ENCODE results near the gene ANKDD1A.

DNA sequence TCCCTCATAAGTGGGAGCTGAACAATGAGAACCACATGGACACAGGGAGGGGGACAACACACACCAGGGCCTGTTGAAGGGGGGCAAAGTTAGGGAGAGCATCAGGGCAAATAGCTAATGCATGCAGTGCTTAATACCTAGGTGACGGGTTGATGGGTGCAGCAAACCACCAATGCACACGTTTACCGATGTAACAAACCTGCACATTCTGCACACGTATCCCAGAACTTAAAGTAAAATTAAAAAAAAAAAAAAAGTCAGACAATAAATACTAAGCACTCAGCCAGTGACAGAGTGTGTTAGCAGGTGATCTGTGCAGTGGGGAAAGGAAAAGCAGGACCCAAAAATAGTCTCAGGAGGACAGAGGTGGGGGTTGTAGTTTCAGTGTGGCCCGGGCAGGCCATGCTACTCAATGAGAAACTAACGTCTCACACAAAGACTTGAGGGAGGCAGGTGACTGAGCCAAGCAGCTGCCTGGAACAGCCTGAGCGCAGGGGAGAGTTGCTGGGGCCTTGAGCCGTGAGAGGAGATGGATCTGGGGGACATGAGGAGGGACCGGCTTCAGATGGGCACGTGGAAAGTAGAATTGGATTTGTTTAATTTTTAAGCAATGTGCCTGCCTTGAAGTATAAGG lies 18.4 kb downstream of the ANKDD1A start:
- TF ChIP-seq TAF1 (IDR thresholded peaks at IDR 0.05; ENCODE audit: borderline replicate concordance, low read depth, low read length): no peak
- no peak for TF ChIP-seq POLR2A (IDR thresholded peaks at IDR 0.05; ENCODE audit: low read depth, low read length)
